CD8-positive, alpha-beta memory T cell (primary cell): ENCODE measurements around the gene CITED2. TPM values are rescaled to one million over a fixed set of nuclear protein-coding genes. Genes with fewer than 3 reads are reported as not detected.

ENCODE experiments used
- CTCF ChIA-PET: fragments of 350-600 bp; sonication (Branson Sonifier 250); formaldehyde crosslinking; loops from one replicate; lab custom pipeline; 2021; ENCODE audit warnings: antibody characterized with exemption; lab: Charles Lee
- POLR2A ChIA-PET: fragments of 350-600 bp; sonication (Branson Sonifier 250); formaldehyde crosslinking; loops from one replicate; lab custom pipeline; 2021; ENCODE audit warnings: antibody characterized with exemption; lab: Charles Lee
- DNase-seq, 5 donors: peaks; one replicate each; pipeline versions ENCODE4 v3.0.0 to v3.0.0-alpha.2; 2020 to 2022; ENCODE audit warnings: mixed read lengths in 1 of 5
- H3K27ac ChIP-seq: one replicate; pipeline ENCODE4 v1.7.0; 2013; ENCODE audit warnings: low read depth, mild to moderate bottlenecking, low read length, moderate library complexity
- H3K27me3 ChIP-seq: 2 replicates; pipeline ENCODE4 v1.7.0; 2013; ENCODE audit warnings: low read length, mild to moderate bottlenecking; ENCODE audit not compliant: insufficient read depth, poor library complexity, severe bottlenecking
- H3K36me3 ChIP-seq: 2 replicates; pipeline ENCODE4 v1.7.0; 2013; ENCODE audit warnings: mild to moderate bottlenecking, low read length, moderate library complexity; ENCODE audit not compliant: insufficient read depth
- H3K4me1 ChIP-seq: 2 replicates; pipeline ENCODE4 v1.7.0; 2013; ENCODE audit warnings: mild to moderate bottlenecking, low read length, moderate library complexity; ENCODE audit not compliant: insufficient read depth
- H3K4me3 ChIP-seq: 2 replicates; pipeline ENCODE4 v1.7.0; 2013; ENCODE audit warnings: mild to moderate bottlenecking, low read length
- H3K9me3 ChIP-seq: 2 replicates; pipeline ENCODE4 v1.7.0; 2013; ENCODE audit warnings: mild to moderate bottlenecking, low read length
- H3K27ac Mint-ChIP-seq, 8 donors: one replicate each; pipeline ENCODE4 v1.8.0; 2020 to 2021; ENCODE audit warnings: mixed read lengths in 8 of 8, mild to moderate bottlenecking in 6 of 8, inconsistent platforms in 3 of 8, moderate library complexity in 3 of 8
- H3K27me3 Mint-ChIP-seq, 2 donors: one replicate each; pipeline ENCODE4 v1.8.0; 2020 to 2021; ENCODE audit warnings: mixed read lengths in 2 of 2, mild to moderate bottlenecking in 1 of 2, moderate library complexity in 1 of 2
- H3K36me3 Mint-ChIP-seq, 3 donors: one replicate each; pipeline ENCODE4 v1.8.0; 2020 to 2021; ENCODE audit warnings: mixed read lengths in 3 of 3, inconsistent platforms in 1 of 3, mild to moderate bottlenecking in 1 of 3
- H3K4me1 Mint-ChIP-seq, 3 donors: one replicate each; pipeline ENCODE4 v1.8.0; 2020 to 2021; ENCODE audit warnings: mixed read lengths in 3 of 3, inconsistent platforms in 1 of 3, mild to moderate bottlenecking in 1 of 3
- H3K4me3 Mint-ChIP-seq, 7 donors: one replicate each; pipeline ENCODE4 v1.8.0; 2020 to 2021; ENCODE audit warnings: mixed read lengths in 7 of 7, mild to moderate bottlenecking in 6 of 7, moderate library complexity in 4 of 7, inconsistent platforms in 2 of 7
- H3K9me3 Mint-ChIP-seq, 5 donors: one replicate each; pipeline ENCODE4 v1.8.0; 2020 to 2022; ENCODE audit warnings: mixed read lengths in 5 of 5, mild to moderate bottlenecking in 3 of 5, moderate library complexity in 2 of 5, inconsistent platforms in 1 of 5
- polyA plus RNA-seq: library from polyadenylated mRNA; unstranded; fragments of 300-500 nt; fragmentation: Illumina TruSeq; gene quantifications from one replicate; pipeline ENCODE4 v1.2.3, GENCODE V29; 2021
- total RNA-seq, 2 experiments: library from RNA; stranded (reverse); gene quantifications; one replicate each; pipeline ENCODE4 v1.2.3, GENCODE V29; 2021

Gene CITED2
- total and polyA plus RNA-seq, 3 experiments from 2014 or later: 53.8 to 69.8 (median 68.6) TPM

- H3K36me3 Mint-ChIP-seq: peaks cover 0 to 3% (median 0%) of the 10 kb centered on the region in 3 donors
- H3K27me3 ChIP-seq: no peaks in the 10 kb centered on the region
- ChIA-PET POLR2A (no interaction called here), CTCF (interaction anchor here (1.0 to 4.1 kb wide), 5 partner anchors 8 to 142 kb away, joined by 3 to 27 read pairs (median 3); no protein-coding TSS in a partner anchor)
- no peak overlapping the region for H3K27ac Mint-ChIP-seq
- H3K4me1 ChIP-seq: peaks cover 4% of the 10 kb centered on the region
- no peaks in the 10 kb centered on the region for H3K9me3 ChIP-seq
- H3K4me3 ChIP-seq: no peak overlapping the region
- peaks cover 0 to 2% of the 10 kb centered on the region in 2 donors for H3K27me3 Mint-ChIP-seq
- no peak overlapping the region for H3K27ac ChIP-seq
- H3K9me3 Mint-ChIP-seq: peaks cover 0 to 2% (median 0%) of the 10 kb centered on the region in 5 donors
- H3K36me3 ChIP-seq: no peaks in the 10 kb centered on the region
- DNase-seq: no peak
- H3K4me3 Mint-ChIP-seq: no peak overlapping the region
- peaks cover 21 to 34% (median 31%) of the 10 kb centered on the region in 3 donors for H3K4me1 Mint-ChIP-seq
Observed at GRCh38 chr6:139361211-139361610, 13.2 kb downstream of the CITED2 start.

- Mint-ChIP-seq H3K4me1 (peaks cover 6 to 10% (median 7%) of the 10 kb centered on the region in 3 donors), H3K4me3 (no peak overlapping the region), H3K9me3 (no peaks in the 10 kb centered on the region), H3K27ac (no peak overlapping the region), H3K27me3 (peaks cover 0 to 4% of the 10 kb centered on the region in 2 donors), H3K36me3 (peaks cover 0 to 4% (median 3%) of the 10 kb centered on the region in 3 donors)
- no peak overlapping the region for H3K4me3 ChIP-seq
- DNase-seq: no peak
- no peaks in the 10 kb centered on the region for H3K4me1 ChIP-seq
- no peaks in the 10 kb centered on the region for H3K36me3 ChIP-seq
- H3K27ac ChIP-seq: no peak overlapping the region
- no peaks in the 10 kb centered on the region for H3K9me3 ChIP-seq
- H3K27me3 ChIP-seq: no peaks in the 10 kb centered on the region
- ChIA-PET CTCF (interaction anchor here (1.0 kb wide), 1 partner anchor 138 kb away, joined by 3 read pairs; no protein-coding TSS in a partner anchor), POLR2A (no interaction called here)
Observed at GRCh38 chr6:139356924-139357323, 17.5 kb downstream of the CITED2 start.

- Histone ChIP-seq H3K27ac (no peak overlapping the region), H3K27me3 (no peaks in the 10 kb centered on the region), H3K4me3 (no peak overlapping the region), H3K36me3 (no peaks in the 10 kb centered on the region), H3K4me1 (no peaks in the 10 kb centered on the region), H3K9me3 (no peaks in the 10 kb centered on the region)
- Mint-ChIP-seq H3K9me3 (no peaks in the 10 kb centered on the region), H3K4me3 (no peak overlapping the region), H3K36me3 (peaks cover 0 to 4% (median 3%) of the 10 kb centered on the region in 3 donors), H3K27ac (no peak overlapping the region), H3K4me1 (peaks cover under 1% of the 10 kb centered on the region in 3 donors), H3K27me3 (peaks cover 0 to 4% of the 10 kb centered on the region in 2 donors)
- POLR2A ChIA-PET: no interaction called here
- no peak for DNase-seq
- CTCF ChIA-PET: interaction anchor here (0.5 to 1.4 kb wide), 2 partner anchors 9 to 106 kb away, joined by 3 to 7 read pairs; no protein-coding TSS in a partner anchor
Observed at GRCh38 chr6:139355777-139356445, 18.5 kb downstream of the CITED2 start.

- no peak overlapping the region for H3K4me3 Mint-ChIP-seq
- H3K36me3 Mint-ChIP-seq: peaks cover 0 to 4% (median 3%) of the 10 kb centered on the region in 3 donors
- no peaks in the 10 kb centered on the region for H3K4me1 Mint-ChIP-seq
- no peak overlapping the region for H3K27ac ChIP-seq
- no peaks in the 10 kb centered on the region for H3K36me3 ChIP-seq
- no peaks in the 10 kb centered on the region for H3K9me3 ChIP-seq
- H3K27me3 Mint-ChIP-seq: peaks cover 0 to 4% of the 10 kb centered on the region in 2 donors
- H3K27me3 ChIP-seq: no peaks in the 10 kb centered on the region
- no peaks in the 10 kb centered on the region for H3K4me1 ChIP-seq
- POLR2A ChIA-PET: no interaction called here
- H3K27ac Mint-ChIP-seq: no peak overlapping the region
- H3K9me3 Mint-ChIP-seq: no peaks in the 10 kb centered on the region
- CTCF ChIA-PET: interaction anchor here (0.8 to 1.4 kb wide), 3 partner anchors 9 to 230 kb away, joined by 3 to 7 read pairs (median 4); no protein-coding TSS in a partner anchor
- no peak overlapping the region for H3K4me3 ChIP-seq
- DNase-seq: no peak
Observed at GRCh38 chr6:139355172-139355571, 19.3 kb downstream of the CITED2 start.

- no peaks in the 10 kb centered on the region for H3K4me1 ChIP-seq
- Mint-ChIP-seq H3K9me3 (no peaks in the 10 kb centered on the region), H3K27ac (no peak overlapping the region), H3K4me1 (no peaks in the 10 kb centered on the region), H3K4me3 (no peak overlapping the region), H3K36me3 (peaks cover 0 to 4% (median 3%) of the 10 kb centered on the region in 3 donors), H3K27me3 (peaks cover 0 to 4% of the 10 kb centered on the region in 2 donors)
- DNase-seq: no peak
- H3K36me3 ChIP-seq: no peaks in the 10 kb centered on the region
- no peaks in the 10 kb centered on the region for H3K27me3 ChIP-seq
- no peaks in the 10 kb centered on the region for H3K9me3 ChIP-seq
- POLR2A ChIA-PET: interaction anchor here (0.5 to 0.6 kb wide), 2 partner anchors 222 to 241 kb away, joined by 3 read pairs; no protein-coding TSS in a partner anchor
- no peak overlapping the region for H3K27ac ChIP-seq
- CTCF ChIA-PET: interaction anchor here (1.5 kb wide), 1 partner anchor 10 kb away, joined by 5 read pairs; no protein-coding TSS in a partner anchor
- no peak overlapping the region for H3K4me3 ChIP-seq
Observed at GRCh38 chr6:139354189-139354588, 20.3 kb downstream of the CITED2 start.

- Histone ChIP-seq H3K27ac (no peak overlapping the region), H3K4me1 (peaks cover under 1% of the 10 kb centered on the region), H3K9me3 (no peaks in the 10 kb centered on the region), H3K27me3 (no peaks in the 10 kb centered on the region), H3K36me3 (no peaks in the 10 kb centered on the region), H3K4me3 (no peak overlapping the region)
- no peak overlapping the region for H3K4me3 Mint-ChIP-seq
- ChIA-PET CTCF (interaction anchor here (0.7 kb wide), 1 partner anchor 130 kb away, joined by 3 read pairs; no protein-coding TSS in a partner anchor), POLR2A (no interaction called here)
- DNase-seq: no peak
- peaks cover 0 to 10% (median 5%) of the 10 kb centered on the region in 3 donors for H3K4me1 Mint-ChIP-seq
- H3K9me3 Mint-ChIP-seq: no peaks in the 10 kb centered on the region
- H3K36me3 Mint-ChIP-seq: peaks cover 0 to 7% (median 0%) of the 10 kb centered on the region in 3 donors
- H3K27me3 Mint-ChIP-seq: peaks cover 0 to 2% of the 10 kb centered on the region in 2 donors
- H3K27ac Mint-ChIP-seq: no peak overlapping the region
Observed at GRCh38 chr6:139349464-139350020, 24.9 kb downstream of the CITED2 start.

- peaks cover 19 to 33% (median 27%) of the 10 kb centered on the region in 3 donors for H3K4me1 Mint-ChIP-seq
- DNase-seq: no peak
- H3K4me3 Mint-ChIP-seq: no peak overlapping the region
- no peaks in the 10 kb centered on the region for H3K27me3 Mint-ChIP-seq
- no peaks in the 10 kb centered on the region for H3K9me3 Mint-ChIP-seq
- Histone ChIP-seq H3K27me3 (no peaks in the 10 kb centered on the region), H3K4me1 (peaks cover 22% of the 10 kb centered on the region), H3K9me3 (no peaks in the 10 kb centered on the region), H3K27ac (no peak overlapping the region), H3K36me3 (no peaks in the 10 kb centered on the region), H3K4me3 (no peak overlapping the region)
- CTCF ChIA-PET: interaction anchor here (0.6 kb wide), 1 partner anchor 127 kb away, joined by 3 read pairs; no protein-coding TSS in a partner anchor
- POLR2A ChIA-PET: interaction anchor here (0.7 kb wide), 1 partner anchor 99 kb away, joined by 3 read pairs; no protein-coding TSS in a partner anchor
- H3K27ac Mint-ChIP-seq: no peak overlapping the region
- peaks cover 0 to 7% (median 0%) of the 10 kb centered on the region in 3 donors for H3K36me3 Mint-ChIP-seq
Observed at GRCh38 chr6:139346392-139346791, 28.1 kb downstream of the CITED2 start.
